Measurements from ENCODE around the gene FPR3.

GRCh38 chr19:51766461-51766860 is 28.5 kb upstream of the FPR3 start:
- TF ChIP-seq POLR2A (IDR thresholded peaks at IDR 0.05), result no peak
- no peak for TF ChIP-seq CTCF (IDR thresholded peaks at IDR 0.05)

All from transverse colon (tissue), 3 donors.